GM12878 (cell line): ENCODE results near the gene RRAGD. TPM values are rescaled to one million over a fixed set of nuclear protein-coding genes. Genes with fewer than 3 reads are reported as not detected.

Experiments
- ATAC-seq: fragments of 200-7000 bp; cut with Tn5 transposase; 3 replicates; pipeline ENCODE4 v1.9.1; 2020; ENCODE audit warnings: mild to moderate bottlenecking, moderate library complexity
- BruUV-seq: library from RNA; stranded (reverse); fragments of 400-500 nt; replicated peaks from 2 replicates; lab custom pipeline; 2021; lab: Mats Ljungman, UMichigan
- CTCF ChIA-PET: fragments of 300-600 bp; sonication (Branson Sonifier 250); formaldehyde crosslinking; extraction: SDS; loops from one replicate; lab custom pipeline; 2021; ENCODE audit warnings: inconsistent platforms; lab: Yijun Ruan, JAX
- POLR2A ChIA-PET: fragments of 350-600 bp; formaldehyde crosslinking; extraction: SDS; loops from one replicate; lab custom pipeline; 2021; ENCODE audit warnings: inconsistent platforms; lab: Charles Lee
- RAD21 ChIA-PET: fragments of 300-600 bp; sonication (Branson Sonifier 250); formaldehyde crosslinking; loops from one replicate; lab custom pipeline; 2023; ENCODE audit warnings: antibody characterized with exemption; ENCODE audit not compliant: unreplicated experiment; lab: Charles Lee
- SMC1A ChIA-PET: fragments of 300-600 bp; sonication (Branson Sonifier 250); formaldehyde crosslinking; loops from one replicate; lab custom pipeline; 2023; ENCODE audit not compliant: unreplicated experiment, uncharacterized antibody; lab: Charles Lee
- DNase-seq: peaks from one replicate; pipeline ENCODE4 v3.0.0-alpha.2; 2011; ENCODE audit warnings: low read depth, low spot score
- FAIRE-seq: peaks from 3 replicates; lab custom pipeline; 2011; peaks lifted over from hg19 to GRCh38; lab: Jason Lieb, UNC
- H2AFZ ChIP-seq: 2 replicates; pipeline ENCODE4 v1.6.0; 2011; ENCODE audit warnings: low read depth, low read length, control low read depth; ENCODE audit not compliant: control insufficient read depth
- H3K27ac ChIP-seq: 2 replicates; pipeline ENCODE4 v1.5.1; 2011; ENCODE audit warnings: control low read depth; ENCODE audit not compliant: control insufficient read depth, insufficient read depth
- H3K27me3 ChIP-seq, 2 experiments: replicated peaks in 1 of 2; 2 replicates each; pipeline versions ENCODE4 v1.6.0 to v1.6.1; 2011; ENCODE audit warnings: low read length in 1 of 2; ENCODE audit not compliant: control insufficient read depth in 2 of 2, insufficient read depth in 2 of 2
- H3K36me3 ChIP-seq, 2 experiments: 2 replicates each; pipeline ENCODE4 v1.5.1; 2011; ENCODE audit warnings: low read length in 1 of 2; ENCODE audit not compliant: control insufficient read depth in 2 of 2, insufficient read depth in 2 of 2
- H3K4me1 ChIP-seq: 2 replicates; pipeline ENCODE4 v1.6.1; 2011; ENCODE audit warnings: mild to moderate bottlenecking, low read length, moderate library complexity, mixed read lengths; ENCODE audit not compliant: control insufficient read depth, insufficient read depth
- H3K4me2 ChIP-seq: 2 replicates; pipeline ENCODE4 v1.6.0; 2011; ENCODE audit warnings: control low read depth; ENCODE audit not compliant: control insufficient read depth, insufficient read depth
- H3K4me3 ChIP-seq: fragments of 200-600 bp; sonication (generic); 2 replicates; pipeline ENCODE4 v1.5.1; 2016
- H3K79me2 ChIP-seq: 2 replicates; pipeline ENCODE4 v1.6.0; 2011; ENCODE audit warnings: low read length; ENCODE audit not compliant: control insufficient read depth, insufficient read depth
- H3K9ac ChIP-seq: 2 replicates; pipeline ENCODE4 v1.8.0; 2011; ENCODE audit warnings: low read length, control low read depth, mixed read lengths; ENCODE audit not compliant: control insufficient read depth, insufficient read depth
- H3K9me3 ChIP-seq: replicated peaks from 3 replicates; pipeline ENCODE4 v1.5.1; 2011; ENCODE audit warnings: mild to moderate bottlenecking, low read length; ENCODE audit not compliant: control insufficient read depth, insufficient read depth
- H4K20me1 ChIP-seq: 2 replicates; pipeline ENCODE4 v1.6.0; 2011; ENCODE audit not compliant: control insufficient read depth, insufficient read depth
- CHD2 ChIP-seq: IDR thresholded peaks from 2 replicates; pipeline ENCODE4 v1.6.1; 2011; ENCODE audit warnings: low read depth, low read length, improper control_type of control experiment, borderline replicate concordance
- CHD4 ChIP-seq: fragments of 200-600 bp; sonication (generic); IDR thresholded peaks from 2 replicates; pipeline ENCODE4 v1.6.1; 2016; ENCODE audit warnings: mild to moderate bottlenecking
- MLLT1 ChIP-seq: fragments of 450-650 bp; IDR thresholded peaks from 2 replicates; pipeline ENCODE4 v1.6.1; 2016; ENCODE audit warnings: mild to moderate bottlenecking
- NBN ChIP-seq: fragments of 450-650 bp; IDR thresholded peaks from 2 replicates; pipeline ENCODE4 v1.6.1; 2016
- NR2F1 ChIP-seq: fragments of 450-650 bp; conservative IDR thresholded peaks from 2 replicates; pipeline ENCODE4 v1.6.1; 2017; ENCODE audit warnings: mild to moderate bottlenecking
- RAD51 ChIP-seq: fragments of 450-650 bp; IDR thresholded peaks from 2 replicates; pipeline ENCODE4 v1.6.1; 2016; ENCODE audit warnings: moderate library complexity, mild to moderate bottlenecking, inconsistent platforms
- RUNX3 ChIP-seq: IDR thresholded peaks from 2 replicates; pipeline ENCODE4 v1.6.1; 2012; ENCODE audit warnings: low read length, inconsistent platforms
- SMAD1 ChIP-seq: fragments of 450-650 bp; IDR thresholded peaks from 2 replicates; pipeline ENCODE4 v1.6.1; 2018; ENCODE audit warnings: mild to moderate bottlenecking, low read depth; ENCODE audit not compliant: partially characterized antibody
- SMAD5 ChIP-seq: IDR thresholded peaks from 2 replicates; pipeline ENCODE4 v1.6.1; 2016; ENCODE audit warnings: antibody characterized with exemption, low read depth
- SP1 ChIP-seq: IDR thresholded peaks from one replicate; pipeline ENCODE4 v1.6.1; 2011; ENCODE audit warnings: low read depth, low read length
- STAT3 ChIP-seq: IDR thresholded peaks from 2 replicates; pipeline ENCODE4 v1.6.1; 2011; ENCODE audit warnings: low read depth, low read length, improper control_type of control experiment
- ZSCAN29 ChIP-seq: fragments of 450-650 bp; IDR thresholded peaks from 2 replicates; pipeline ENCODE4 v1.6.1; 2017; ENCODE audit warnings: mild to moderate bottlenecking, moderate library complexity
- WGBS: methylation state at CpG from one replicate; pipeline ENCODE4 v1.1.6; 2016; ENCODE audit warnings: low lambda C conversion rate; ENCODE audit not compliant: insufficient replicate concordance, insufficient coverage; ENCODE audit errors: missing lambda C conversion rate; 5-methylcytosine and 5-hydroxymethylcytosine counted together
- in situ Hi-C: fragments of 300-500 bp; cut with MboI; formaldehyde crosslinking; loops from 9 replicates; pipeline ENCODE4 v1.14.3; 2018; ENCODE audit warnings: mixed read lengths
- intact Hi-C: fragments of 100-400 bp; cut with micrococcal nuclease; formaldehyde crosslinking; loops from one replicate; pipeline ENCODE4 v1.14.2; 2022; ENCODE audit not compliant: unreplicated experiment
- polyA plus RNA-seq, 11 experiments: library from polyadenylated mRNA; depleted of rRNA in 4 of 11; unstranded in 6 of 11; stranded (reverse) in 5 of 11; fragments of >200 nt; fragmentation: Nextera tagmentation in 4 of 11; fragmentation: Illumina TruSeq in 1 of 11; extraction: Ambion mirVana in 4 of 11; extraction: Trizol in 1 of 11; gene quantifications; 1 replicate in 1 of 11; 2 replicates in 10 of 11; pipeline versions ENCODE4 v1.2.1 to v1.2.3, GENCODE V29; 2011 to 2016; ENCODE audit warnings: inconsistent platforms in 2 of 11, missing spikeins in 2 of 11, low read depth in 1 of 11
- total RNA-seq, 4 experiments: library from RNA; depleted of rRNA in 3 of 4; stranded (reverse); fragments of >200 nt in 3 of 4; fragmentation: Illumina TruSeq in 1 of 4; extraction: Trizol in 1 of 4; gene quantifications; 2 replicates each; pipeline versions ENCODE4 v1.2.1 to v1.2.3, GENCODE V29; 2013 to 2021
- TF ChIP-seq, protein P1 (sequence below): IDR thresholded peaks from 2 replicates; pipeline ENCODE4 v1.6.1; 2012; ENCODE audit warnings: low read depth, low read length, improper control_type of control experiment

The RRAGD gene
- total and polyA plus RNA-seq, 10 of the 15 experiments (the other 5 are each of a cell fraction or from before 2014, with no cell fraction given), result 4.6 to 17.4 (median 8.5) TPM

DNA sequence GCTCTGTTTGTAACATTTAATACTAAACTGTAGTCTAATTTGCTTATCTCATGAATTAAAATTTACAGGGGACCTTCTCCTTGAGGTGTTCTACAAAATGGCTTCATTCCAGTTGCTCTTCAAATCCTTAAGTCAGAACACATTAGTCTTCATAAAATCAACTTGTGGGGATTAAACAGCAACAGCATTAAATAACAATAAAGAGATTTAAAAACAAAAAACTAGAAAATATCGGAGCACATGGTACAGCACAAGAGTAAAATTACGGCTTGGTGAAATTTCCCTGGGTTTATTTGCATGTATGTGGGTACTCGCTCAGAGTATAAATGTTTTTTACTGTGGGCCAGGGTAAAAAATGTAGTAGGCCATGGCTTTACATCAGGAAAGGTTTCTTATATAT is 12.0 kb downstream of the RRAGD start:
- RAD21 ChIA-PET, result no interaction called here
- CTCF ChIA-PET, result no interaction called here
- BruUV-seq, result no TSS peak

More for the DNA sequence above, 12.0 kb downstream of the RRAGD start:
- no peak for DNase-seq
- Histone ChIP-seq H4K20me1 (no peaks in the 10 kb centered on the region), H3K27ac (no peak overlapping the region), H3K36me3 (no peaks in the 10 kb centered on the region), H3K9ac (no peak overlapping the region), H3K27me3 (no peaks in the 10 kb centered on the region), H3K4me3 (no peak overlapping the region), H3K4me1 (peaks cover 8% of the 10 kb centered on the region), H2AFZ (no peak overlapping the region), H3K4me2 (no peak overlapping the region), H3K79me2 (peaks cover 28% of the 10 kb centered on the region), H3K9me3 (no peaks in the 10 kb centered on the region)
- WGBS, result 96% methylated on average over 3 of the region's 3 CpGs
- ATAC-seq, result no peak
- FAIRE-seq, result no peak
- intact Hi-C loops (no loop called here), in situ Hi-C loops (no loop called here)
- no peak for TF ChIP-seq NR2F1
- TF ChIP-seq SP1, result no peak
- TF ChIP-seq RAD51, result no peak
- no peak for TF ChIP-seq NBN
- TF ChIP-seq SMAD1, result no peak
- no peak for TF ChIP-seq CHD2
- no peak for TF ChIP-seq MLLT1
- no peak for TF ChIP-seq ZSCAN29
- no peak for TF ChIP-seq SMAD5
- TF ChIP-seq, protein P1, sequence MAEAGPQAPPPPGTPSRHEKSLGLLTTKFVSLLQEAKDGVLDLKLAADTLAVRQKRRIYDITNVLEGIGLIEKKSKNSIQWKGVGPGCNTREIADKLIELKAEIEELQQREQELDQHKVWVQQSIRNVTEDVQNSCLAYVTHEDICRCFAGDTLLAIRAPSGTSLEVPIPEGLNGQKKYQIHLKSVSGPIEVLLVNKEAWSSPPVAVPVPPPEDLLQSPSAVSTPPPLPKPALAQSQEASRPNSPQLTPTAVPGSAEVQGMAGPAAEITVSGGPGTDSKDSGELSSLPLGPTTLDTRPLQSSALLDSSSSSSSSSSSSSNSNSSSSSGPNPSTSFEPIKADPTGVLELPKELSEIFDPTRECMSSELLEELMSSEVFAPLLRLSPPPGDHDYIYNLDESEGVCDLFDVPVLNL, result no peak
- TF ChIP-seq RUNX3, result no peak
- TF ChIP-seq STAT3, result no peak
- TF ChIP-seq CHD4, result no peak
- POLR2A ChIA-PET, result no interaction called here
- SMC1A ChIA-PET, result interaction anchor here (0.8 kb wide), 1 partner anchor 43 kb away, joined by 3 read pairs; no protein-coding TSS in a partner anchor
